Measurements from ENCODE around the gene MIX23. TPM values are rescaled to one million over a fixed set of nuclear protein-coding genes. Genes with fewer than 3 reads are reported as not detected.

MIX23 gene
- total RNA-seq, 1 donor from 2014 or later, result 28.6 TPM

- intact Hi-C loops (cut with micrococcal nuclease), result no loop called here
- no peak for DNase-seq
- ATAC-seq, result no peak
Observed at GRCh38 chr3:122357828-122358702, 25.0 kb downstream of the MIX23 start.

GRCh38 chr3:122356402-122356801, 26.6 kb downstream of the MIX23 start:
- no peak for ATAC-seq
- DNase-seq, result peak; percentile 29
- intact Hi-C loops (cut with micrococcal nuclease), result no loop called here

- DNase-seq (no peak), ATAC-seq (no peak)
- intact Hi-C loops (cut with micrococcal nuclease), result no loop called here
Observed at GRCh38 chr3:122355612-122356011, 27.4 kb downstream of the MIX23 start.

DNA sequence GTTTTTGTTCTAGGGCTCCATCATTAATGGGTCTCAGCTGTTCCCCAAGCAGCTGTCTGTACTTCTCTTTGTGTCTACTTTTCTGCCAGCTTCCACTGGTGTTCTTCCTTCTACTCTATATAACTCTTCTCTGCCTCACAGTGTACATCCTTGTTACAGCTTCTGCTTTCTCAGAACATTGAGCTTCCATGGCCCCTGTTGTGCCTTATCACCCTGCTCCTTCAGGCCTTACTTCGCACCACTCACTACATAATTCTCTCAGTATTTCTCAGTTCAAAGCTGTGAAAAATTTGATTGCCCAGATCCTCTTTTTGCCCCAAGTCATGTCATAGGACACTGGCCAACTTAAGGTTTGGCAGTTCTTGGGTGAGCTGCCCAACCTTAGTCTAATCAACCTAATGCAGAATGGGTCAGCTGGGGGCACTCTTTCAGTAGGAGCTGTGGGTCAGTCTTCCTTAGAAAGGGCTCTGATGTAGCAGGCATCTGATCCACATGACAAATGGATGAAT, 29.1 kb downstream of the MIX23 start:
- DNase-seq (no peak), ATAC-seq (no peak)
- intact Hi-C loops (cut with micrococcal nuclease), result no loop called here

- intact Hi-C loops (cut with micrococcal nuclease), result no loop called here
- DNase-seq (no peak), ATAC-seq (peak; percentile 45)
Observed at GRCh38 chr3:122353215-122353614, 29.8 kb downstream of the MIX23 start.

GRCh38 chr3:122351612-122352011, 31.4 kb downstream of the MIX23 start:
- DNase-seq (no peak), ATAC-seq (no peak)
- intact Hi-C loops (cut with micrococcal nuclease), result no loop called here

GRCh38 chr3:122350814-122351418, 32.1 kb downstream of the MIX23 start:
- DNase-seq (no peak), ATAC-seq (no peak)
- intact Hi-C loops (cut with micrococcal nuclease), result no loop called here

DNA sequence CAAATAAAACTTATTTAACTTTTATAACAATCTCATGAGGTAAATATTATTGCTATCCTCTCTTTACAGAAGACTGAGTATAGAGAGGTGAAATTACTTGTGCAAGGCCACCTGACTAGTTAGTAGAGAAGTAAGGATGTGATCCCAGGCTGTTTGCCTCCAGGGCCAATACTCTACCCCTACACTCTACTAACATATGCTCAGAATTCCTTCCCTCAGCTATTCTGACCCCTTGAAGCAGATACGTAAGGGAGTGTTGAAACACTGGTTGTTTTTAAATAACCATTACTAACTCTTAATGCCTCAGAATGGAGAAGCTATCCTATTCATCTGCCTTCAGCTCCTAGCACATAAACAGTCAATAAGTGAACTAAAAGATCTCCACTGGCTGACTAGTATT, 33.9 kb downstream of the MIX23 start:
- intact Hi-C loops (cut with micrococcal nuclease), result no loop called here
- DNase-seq (no peak), ATAC-seq (no peak)

DNA sequence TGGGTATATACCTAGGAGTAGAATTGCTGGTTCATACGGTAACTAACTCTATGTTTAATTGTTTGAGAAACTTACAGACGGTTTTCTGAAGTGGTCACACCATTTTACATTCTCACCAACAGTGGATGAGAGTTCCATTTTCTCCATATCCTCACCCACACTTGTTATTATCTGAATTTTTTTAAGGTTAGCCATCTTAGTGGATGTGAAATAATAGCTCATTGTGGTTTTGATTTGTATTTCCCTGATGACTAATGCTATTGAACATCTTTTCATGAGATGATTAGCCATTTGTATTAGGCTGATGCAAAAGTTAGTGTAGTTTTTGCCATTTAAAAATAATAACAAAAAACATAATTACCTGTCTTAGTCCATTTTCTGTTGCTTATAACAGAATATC, 39.4 kb downstream of the MIX23 start:
- intact Hi-C loops (cut with micrococcal nuclease), result no loop called here
- DNase-seq, result no peak
- ATAC-seq, result no peak

GRCh38 chr3:122342803-122343202, 40.2 kb downstream of the MIX23 start:
- intact Hi-C loops (cut with micrococcal nuclease), result no loop called here
- no peak for ATAC-seq
- no peak for DNase-seq

DNA sequence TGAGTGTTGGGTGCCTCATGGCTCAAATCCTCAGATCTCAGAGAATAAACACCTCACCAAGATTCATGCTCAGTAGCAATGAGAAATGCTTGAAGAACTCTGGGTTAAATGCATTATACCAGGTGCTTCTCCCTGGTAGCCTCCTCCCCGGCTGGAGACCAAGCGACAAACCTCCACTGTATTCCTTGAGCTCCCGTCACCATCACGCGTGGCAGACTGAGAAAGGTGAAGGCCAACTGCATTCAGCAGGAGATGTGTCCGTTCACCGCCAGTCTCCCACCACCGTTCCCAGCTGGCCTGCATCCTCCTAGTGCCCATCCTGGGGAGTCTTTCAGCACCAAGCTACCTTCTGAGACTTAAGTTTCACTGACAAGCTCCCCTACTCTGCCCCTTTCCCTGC, 50.5 kb downstream of the MIX23 start:
- intact Hi-C loops (cut with micrococcal nuclease), result no loop called here
- DNase-seq (no peak), ATAC-seq (no peak)

DNA sequence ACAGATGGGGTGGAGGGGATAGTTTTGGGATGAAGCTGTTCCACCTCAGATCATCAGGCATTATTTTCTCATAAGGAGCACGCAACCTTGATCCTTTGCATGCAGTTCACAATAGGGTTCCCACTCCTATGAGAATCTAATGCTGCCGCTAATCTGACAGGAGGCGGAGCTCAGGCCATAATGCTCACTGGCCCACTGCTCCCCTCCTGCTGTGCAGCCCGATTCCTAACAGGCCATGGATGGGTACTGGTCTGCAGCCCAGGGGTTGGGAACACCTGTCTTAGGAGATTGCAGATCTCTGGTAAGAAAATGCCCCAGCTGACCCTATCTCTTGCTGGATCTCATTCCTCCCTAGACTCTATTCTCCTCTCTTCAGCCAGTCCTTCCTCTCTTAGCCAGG, 51.1 kb downstream of the MIX23 start:
- DNase-seq (no peak), ATAC-seq (no peak)
- intact Hi-C loops (cut with micrococcal nuclease), result no loop called here

GRCh38 chr3:122325769-122326168, 57.3 kb downstream of the MIX23 start:
- ATAC-seq (no peak), DNase-seq (no peak)
- intact Hi-C loops (cut with micrococcal nuclease), result no loop called here

DNA sequence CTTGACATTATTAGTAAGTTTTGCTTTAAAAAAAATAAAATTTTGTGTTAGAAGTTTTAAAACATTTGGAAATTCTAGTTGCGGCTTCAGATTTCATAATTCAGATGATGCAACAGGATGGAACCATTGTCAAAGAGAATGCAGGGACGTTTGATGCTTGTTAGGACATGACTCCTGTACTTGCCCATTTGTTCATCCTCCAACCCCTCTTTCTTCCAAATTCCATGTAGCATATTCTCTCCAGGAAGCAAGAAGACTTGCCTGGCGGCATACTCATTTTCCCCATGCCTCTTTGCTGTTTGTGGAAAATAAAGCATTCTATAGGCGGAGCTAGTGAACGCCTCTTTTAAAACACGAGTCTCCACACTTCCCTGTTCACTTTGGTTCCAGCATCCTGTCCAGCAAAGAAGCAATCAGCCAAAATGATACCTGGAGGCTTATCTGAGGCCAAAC, 58.1 kb downstream of the MIX23 start, which contains the start of gene CSTA:
Gene CSTA (plus strand): TSS at position 378 of the 453 bp plus-strand sequence. CDS start 45 bp downstream, at position 423.
- intact Hi-C loops (cut with micrococcal nuclease), result no loop called here
- ATAC-seq, result no peak
- no peak for DNase-seq

- DNase-seq (no peak), ATAC-seq (no peak)
Observed at GRCh38 chr3:122322095-122323075, 60.6 kb downstream of the MIX23 start.

GRCh38 chr3:122318620-122319019, 64.4 kb downstream of the MIX23 start:
- no peak for DNase-seq
- intact Hi-C loops (cut with micrococcal nuclease), result no loop called here
- no peak for ATAC-seq

More at GRCh38 chr3:122322095-122323075, 60.6 kb downstream of the MIX23 start:
- intact Hi-C loops (cut with micrococcal nuclease), result no loop called here

- DNase-seq, result no peak
- intact Hi-C loops (cut with micrococcal nuclease), result no loop called here
- ATAC-seq, result no peak
Observed at GRCh38 chr3:122316368-122316767, 66.7 kb downstream of the MIX23 start.

DNA sequence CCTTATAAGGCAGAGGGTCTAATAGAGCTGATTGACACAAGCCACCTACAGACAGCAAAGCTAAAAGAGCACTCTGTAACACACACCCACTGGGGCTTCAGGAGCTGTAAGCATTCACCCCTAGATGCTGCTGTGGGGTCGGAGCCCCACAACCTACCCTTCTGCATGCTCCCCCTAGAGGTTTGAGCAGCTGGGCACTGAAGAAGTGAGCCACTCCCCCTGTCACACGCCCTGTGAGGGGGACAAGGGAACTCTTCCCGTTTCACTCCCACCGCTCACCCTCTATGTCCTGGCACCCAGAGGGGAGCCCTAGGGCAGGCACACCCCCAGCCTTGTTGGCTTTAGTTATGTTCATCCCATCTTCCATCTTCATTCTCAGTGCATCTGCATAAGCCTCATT, 67.4 kb downstream of the MIX23 start:
- ATAC-seq (no peak), DNase-seq (no peak)
- intact Hi-C loops (cut with micrococcal nuclease), result no loop called here

DNA sequence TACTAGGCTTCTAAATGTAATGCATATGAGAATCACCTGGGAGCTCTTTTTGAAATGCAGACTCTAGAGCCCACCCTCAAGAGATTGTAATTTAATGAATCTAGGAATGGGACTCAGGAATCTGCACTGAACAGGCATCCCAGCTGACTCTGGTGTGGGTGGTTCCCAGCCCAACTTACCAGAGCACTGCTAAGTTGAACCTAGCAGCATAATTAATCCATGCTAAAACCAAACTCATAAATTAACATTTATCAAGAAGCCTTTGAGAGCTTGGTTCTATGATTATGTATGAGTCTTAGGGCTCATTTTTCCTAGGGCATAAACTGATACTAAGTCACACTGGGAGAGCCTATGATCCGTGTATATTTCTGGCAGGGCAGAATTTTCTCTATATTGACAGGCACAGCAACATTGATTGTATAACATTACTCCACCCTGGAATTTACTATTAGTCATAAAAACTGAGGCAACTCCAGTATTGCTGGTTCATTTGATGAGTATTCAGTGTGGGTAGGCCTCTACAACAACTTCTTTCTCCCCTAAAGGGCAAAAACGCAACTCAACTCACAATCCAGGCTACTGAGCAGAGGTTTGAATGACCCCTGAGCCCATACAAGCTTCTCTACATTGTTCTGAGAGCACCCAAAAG, 68.7 kb downstream of the MIX23 start:
- ATAC-seq (no peak), DNase-seq (no peak)
- intact Hi-C loops (cut with micrococcal nuclease), result no loop called here

All from left ventricle myocardium superior (tissue), 1 donor.